ENCODE data around the gene TUBA4B. TPM values are rescaled to one million over a fixed set of nuclear protein-coding genes. Genes with fewer than 3 reads are reported as not detected.

TUBA4B gene
- total RNA-seq, 2 experiments from 2014 or later, result not detected

DNA sequence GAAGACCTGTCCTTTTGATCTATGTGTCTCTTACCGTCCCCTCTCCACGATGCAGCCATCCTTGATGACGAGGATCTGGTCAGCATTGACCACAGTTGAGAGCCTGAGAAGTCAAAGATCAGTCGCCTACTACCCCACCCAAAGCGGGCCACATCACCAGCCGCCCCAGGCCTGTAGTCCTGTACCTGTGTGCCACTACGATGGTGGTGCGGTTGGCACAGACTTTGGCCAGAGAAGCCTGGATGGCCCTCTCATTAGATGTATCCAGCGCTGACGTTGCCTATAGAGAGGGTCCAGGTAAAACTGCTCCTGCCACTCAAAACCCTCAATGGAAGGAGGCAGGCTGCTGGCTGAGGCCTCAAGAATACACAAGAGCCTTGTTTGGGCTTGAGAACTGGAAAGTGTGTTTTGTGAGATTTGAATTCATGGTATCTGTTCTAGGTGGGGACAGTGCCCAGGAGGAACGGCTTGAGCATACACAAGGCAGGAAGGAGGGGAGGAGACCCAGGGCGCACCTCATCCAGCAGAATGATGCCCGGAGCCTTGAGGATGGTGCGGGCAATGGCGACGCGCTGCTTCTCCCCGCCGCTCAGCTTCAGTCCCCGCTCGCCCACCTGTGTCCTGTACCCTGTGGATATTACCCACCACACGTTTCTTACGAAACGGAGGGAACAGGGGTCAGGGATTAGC lies 42.7 kb upstream of the TUBA4B start:
- H2AFZ ChIP-seq (ENCODE audit: low read length), result no peak overlapping the region
- H3K4me1 ChIP-seq (ENCODE audit: insufficient read depth, low read length, poor library complexity, severe bottlenecking), result peaks cover 17% of the 10 kb centered on the region
- no peak overlapping the region for H3K4me3 ChIP-seq (ENCODE audit: low read depth, low read length, poor library complexity, severe bottlenecking)
- H3K36me3 ChIP-seq (ENCODE audit: insufficient read depth, low read length), result peaks cover 52% of the 10 kb centered on the region
- peaks cover 4% of the 10 kb centered on the region; the same call in 1 of the 2 replicates for H3K79me2 ChIP-seq (ENCODE audit: insufficient read depth, low read depth, low read length)
- no peaks in the 10 kb centered on the region for H4K20me1 ChIP-seq (ENCODE audit: insufficient read depth, low read length)
- intact Hi-C loops (cut with micrococcal nuclease; ENCODE audit: unreplicated experiment), result no loop called here
- no peak overlapping the region for H3K4me2 ChIP-seq (ENCODE audit: low read length)
- DNase-seq (ENCODE audit: low spot score), result no peak
- CTCF ChIA-PET (ENCODE audit: unreplicated experiment), result no interaction called here
- no TSS peak for BruUV-seq (replicated peaks)
- no peaks in the 10 kb centered on the region for H3K9me2 ChIP-seq (ENCODE audit: insufficient read depth, low read length)
- H3K27ac ChIP-seq (ENCODE audit: low read depth, low read length, poor library complexity, severe bottlenecking), result no peak overlapping the region
- POLR2A ChIA-PET, result no interaction called here
- H3K9me3 ChIP-seq (ENCODE audit: low read length), result no peaks in the 10 kb centered on the region
- TF ChIP-seq, protein P1, sequence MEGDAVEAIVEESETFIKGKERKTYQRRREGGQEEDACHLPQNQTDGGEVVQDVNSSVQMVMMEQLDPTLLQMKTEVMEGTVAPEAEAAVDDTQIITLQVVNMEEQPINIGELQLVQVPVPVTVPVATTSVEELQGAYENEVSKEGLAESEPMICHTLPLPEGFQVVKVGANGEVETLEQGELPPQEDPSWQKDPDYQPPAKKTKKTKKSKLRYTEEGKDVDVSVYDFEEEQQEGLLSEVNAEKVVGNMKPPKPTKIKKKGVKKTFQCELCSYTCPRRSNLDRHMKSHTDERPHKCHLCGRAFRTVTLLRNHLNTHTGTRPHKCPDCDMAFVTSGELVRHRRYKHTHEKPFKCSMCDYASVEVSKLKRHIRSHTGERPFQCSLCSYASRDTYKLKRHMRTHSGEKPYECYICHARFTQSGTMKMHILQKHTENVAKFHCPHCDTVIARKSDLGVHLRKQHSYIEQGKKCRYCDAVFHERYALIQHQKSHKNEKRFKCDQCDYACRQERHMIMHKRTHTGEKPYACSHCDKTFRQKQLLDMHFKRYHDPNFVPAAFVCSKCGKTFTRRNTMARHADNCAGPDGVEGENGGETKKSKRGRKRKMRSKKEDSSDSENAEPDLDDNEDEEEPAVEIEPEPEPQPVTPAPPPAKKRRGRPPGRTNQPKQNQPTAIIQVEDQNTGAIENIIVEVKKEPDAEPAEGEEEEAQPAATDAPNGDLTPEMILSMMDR (conservative IDR thresholded peaks at IDR 0.05; ENCODE audit: low read length), result no peak

DNA sequence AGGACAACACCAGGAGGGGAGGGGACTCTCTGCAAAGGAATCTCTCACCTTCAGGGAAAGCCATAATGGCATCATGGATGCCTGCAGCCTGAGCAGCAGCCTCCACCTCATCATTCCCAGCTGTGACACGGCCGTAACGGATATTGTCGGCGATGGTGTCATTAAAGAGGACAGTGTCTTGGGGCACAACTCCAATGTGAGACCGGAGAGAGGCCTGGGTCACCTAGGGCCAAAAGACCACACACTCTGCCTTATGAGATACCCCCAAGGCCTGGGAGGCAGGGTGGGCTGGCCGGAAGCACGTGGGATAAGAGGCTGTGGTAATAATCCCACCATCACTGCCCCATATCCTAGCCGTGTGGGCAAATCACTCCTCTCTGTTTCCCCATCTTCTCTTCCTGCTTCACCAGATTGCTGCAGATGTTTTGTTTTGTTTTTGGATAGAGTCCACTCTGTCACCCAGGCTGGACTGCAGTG lies 42.1 kb upstream of the TUBA4B start:
- TF ChIP-seq EZH2phosphoT487 (IDR thresholded peaks at IDR 0.05; ENCODE audit: borderline replicate concordance, low read depth, low read length), result no peak
- TF ChIP-seq, protein P1 (conservative IDR thresholded peaks at IDR 0.05; ENCODE audit: low read length), result no peak
- Histone ChIP-seq H3K4me3 (ENCODE audit: low read depth, low read length, poor library complexity, severe bottlenecking) (no peak overlapping the region), H3K9me3 (ENCODE audit: low read length) (no peaks in the 10 kb centered on the region), H3K36me3 (ENCODE audit: insufficient read depth, low read length) (peaks cover 52% of the 10 kb centered on the region), H3K9me2 (ENCODE audit: insufficient read depth, low read length) (no peaks in the 10 kb centered on the region), H3K4me2 (ENCODE audit: low read length) (no peak overlapping the region), H3K27ac (ENCODE audit: low read depth, low read length, poor library complexity, severe bottlenecking) (peak overlapping the region; percentile 13), H3K79me2 (ENCODE audit: insufficient read depth, low read depth, low read length) (peaks cover 4% of the 10 kb centered on the region; the same call in 1 of the 2 replicates), H3K4me1 (ENCODE audit: insufficient read depth, low read length, poor library complexity, severe bottlenecking) (peaks cover 13% of the 10 kb centered on the region), H4K20me1 (ENCODE audit: insufficient read depth, low read length) (no peaks in the 10 kb centered on the region), H2AFZ (ENCODE audit: low read length) (no peak overlapping the region)
- DNase-seq (ENCODE audit: low spot score), result no peak
- ChIA-PET POLR2A (interaction anchor here (0.7 kb wide), 2 partner anchors 28 to 56 kb away, joined by 5 read pairs; no protein-coding TSS in a partner anchor), CTCF (ENCODE audit: unreplicated experiment) (interaction anchor here (0.8 kb wide), 1 partner anchor 84 kb away, joined by 4 read pairs; no protein-coding TSS in a partner anchor)
- no TSS peak for BruUV-seq (replicated peaks)
- intact Hi-C loops (cut with micrococcal nuclease; ENCODE audit: unreplicated experiment), result loop anchor here (1.0 kb wide), 1 partner anchor 51 kb away; the partner anchor contains the start of gene NHEJ1

GRCh38 chr2:219213026-219213415 lies 40.0 kb upstream of the TUBA4B start:
- H3K9me2 ChIP-seq (ENCODE audit: insufficient read depth, low read length), result no peaks in the 10 kb centered on the region
- CTCF ChIA-PET (ENCODE audit: unreplicated experiment), result no interaction called here
- H3K27ac ChIP-seq (ENCODE audit: low read depth, low read length, poor library complexity, severe bottlenecking), result no peak overlapping the region
- no peaks in the 10 kb centered on the region for H3K79me2 ChIP-seq (ENCODE audit: insufficient read depth, low read depth, low read length)
- H3K4me2 ChIP-seq (ENCODE audit: low read length), result no peak overlapping the region
- TF ChIP-seq EZH2phosphoT487 (IDR thresholded peaks at IDR 0.05; ENCODE audit: borderline replicate concordance, low read depth, low read length), result no peak
- TF ChIP-seq, protein P1 (conservative IDR thresholded peaks at IDR 0.05; ENCODE audit: low read length), result no peak
- peaks cover 45% of the 10 kb centered on the region for H3K36me3 ChIP-seq (ENCODE audit: insufficient read depth, low read length)
- intact Hi-C loops (cut with micrococcal nuclease; ENCODE audit: unreplicated experiment), result no loop called here
- no peaks in the 10 kb centered on the region for H3K9me3 ChIP-seq (ENCODE audit: low read length)
- H4K20me1 ChIP-seq (ENCODE audit: insufficient read depth, low read length), result no peaks in the 10 kb centered on the region
- H2AFZ ChIP-seq (ENCODE audit: low read length), result no peak overlapping the region
- DNase-seq (ENCODE audit: low spot score), result no peak
- POLR2A ChIA-PET, result interaction anchor here (0.5 to 0.7 kb wide), 3 partner anchors 16 to 40 kb away, joined by 3 read pairs; partner anchors contain the start of genes ATG9A and TUBA4B
- BruUV-seq (replicated peaks), result no TSS peak
- no peak overlapping the region for H3K4me3 ChIP-seq (ENCODE audit: low read depth, low read length, poor library complexity, severe bottlenecking)
- peaks cover 7% of the 10 kb centered on the region for H3K4me1 ChIP-seq (ENCODE audit: insufficient read depth, low read length, poor library complexity, severe bottlenecking)
